ENCODE measurements around the gene CLEC16A. TPM values are rescaled to one million over a fixed set of nuclear protein-coding genes. Genes with fewer than 3 reads are reported as not detected.

Gene CLEC16A
- total and polyA plus RNA-seq, 2 experiments from 2014 or later: 9.9 to 24.1 TPM

- no peak overlapping the region for H3K4me3 ChIP-seq
- Mint-ChIP-seq H3K4me3 (no peak overlapping the region), H3K27me3 (ENCODE audit: insufficient read depth, low read depth, poor library complexity) (no peaks in the 10 kb centered on the region), H3K27ac (no peak overlapping the region), H3K4me1 (peaks cover 8% of the 10 kb centered on the region), H3K9me3 (no peaks in the 10 kb centered on the region), H3K36me3 (ENCODE audit: low read depth) (peaks cover 4% of the 10 kb centered on the region; the same call in 1 of the 3 replicates)
- H2AFZ ChIP-seq: no peak overlapping the region
- no peaks in the 10 kb centered on the region for H4K20me1 ChIP-seq (replicated peaks; ENCODE audit: insufficient read depth)
- no peak overlapping the region for H3K27ac ChIP-seq (ENCODE audit: low read depth)
- ATAC-seq: no peak
- no peak overlapping the region for H3K4me2 ChIP-seq
- no peaks in the 10 kb centered on the region for H3K4me1 ChIP-seq (ENCODE audit: insufficient read depth)
- H3K9me2 ChIP-seq (ENCODE audit: insufficient read depth): no peaks in the 10 kb centered on the region
- DNase-seq (ENCODE audit: low spot score): no peak
- TF ChIP-seq EZH2phosphoT487 (IDR thresholded peaks at IDR 0.05; ENCODE audit: unreplicated experiment) (no peak), ZNF331 (CRISPR knock-in tag; IDR thresholded peaks at IDR 0.05; ENCODE audit: low read depth) (no peak), ZNF462 (CRISPR knock-in tag; IDR thresholded peaks at IDR 0.05) (no peak), CREB1 (CRISPR knock-in tag; IDR thresholded peaks at IDR 0.05; ENCODE audit: low read depth) (no peak), ZNF114 (CRISPR knock-in tag; IDR thresholded peaks at IDR 0.05) (no peak), NANOG (IDR thresholded peaks at IDR 0.05; ENCODE audit: borderline replicate concordance) (no peak), POLR2AphosphoS5 (IDR thresholded peaks at IDR 0.05; ENCODE audit: low read depth) (no peak), JUNB (IDR thresholded peaks at IDR 0.05; ENCODE audit: unreplicated experiment) (no peak), STAT1 (IDR thresholded peaks at IDR 0.05; ENCODE audit: unreplicated experiment) (no peak), CTCF (conservative IDR thresholded peaks at IDR 0.05; ENCODE audit: low read depth in 2 of 2) (no peak), EZH2 (IDR thresholded peaks at IDR 0.05; ENCODE audit: low read depth, unreplicated experiment) (no peak), REST (IDR thresholded peaks at IDR 0.05; ENCODE audit: unreplicated experiment) (no peak)
- TF ChIP-seq, protein P1, sequence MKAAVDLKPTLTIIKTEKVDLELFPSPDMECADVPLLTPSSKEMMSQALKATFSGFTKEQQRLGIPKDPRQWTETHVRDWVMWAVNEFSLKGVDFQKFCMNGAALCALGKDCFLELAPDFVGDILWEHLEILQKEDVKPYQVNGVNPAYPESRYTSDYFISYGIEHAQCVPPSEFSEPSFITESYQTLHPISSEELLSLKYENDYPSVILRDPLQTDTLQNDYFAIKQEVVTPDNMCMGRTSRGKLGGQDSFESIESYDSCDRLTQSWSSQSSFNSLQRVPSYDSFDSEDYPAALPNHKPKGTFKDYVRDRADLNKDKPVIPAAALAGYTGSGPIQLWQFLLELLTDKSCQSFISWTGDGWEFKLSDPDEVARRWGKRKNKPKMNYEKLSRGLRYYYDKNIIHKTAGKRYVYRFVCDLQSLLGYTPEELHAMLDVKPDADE (IDR thresholded peaks at IDR 0.05): no peak
- no peaks in the 10 kb centered on the region for H3K36me3 ChIP-seq (ENCODE audit: insufficient read depth)
- H3K79me2 ChIP-seq (replicated peaks; ENCODE audit: insufficient read depth): no peaks in the 10 kb centered on the region; the same call in 1 of the 2 replicates
- H3K27me3 ChIP-seq (ENCODE audit: insufficient read depth): no peaks in the 10 kb centered on the region
- H3F3A ChIP-seq (replicated peaks; ENCODE audit: low read depth): no peaks in the 10 kb centered on the region
These were observed 90.7 kb downstream of the CLEC16A start for GRCh38 chr16:11035096-11035495.

Data from GM23338 (cell line).